ENCODE measurements around the gene UBXN11.

The UBXN11 gene

DNA sequence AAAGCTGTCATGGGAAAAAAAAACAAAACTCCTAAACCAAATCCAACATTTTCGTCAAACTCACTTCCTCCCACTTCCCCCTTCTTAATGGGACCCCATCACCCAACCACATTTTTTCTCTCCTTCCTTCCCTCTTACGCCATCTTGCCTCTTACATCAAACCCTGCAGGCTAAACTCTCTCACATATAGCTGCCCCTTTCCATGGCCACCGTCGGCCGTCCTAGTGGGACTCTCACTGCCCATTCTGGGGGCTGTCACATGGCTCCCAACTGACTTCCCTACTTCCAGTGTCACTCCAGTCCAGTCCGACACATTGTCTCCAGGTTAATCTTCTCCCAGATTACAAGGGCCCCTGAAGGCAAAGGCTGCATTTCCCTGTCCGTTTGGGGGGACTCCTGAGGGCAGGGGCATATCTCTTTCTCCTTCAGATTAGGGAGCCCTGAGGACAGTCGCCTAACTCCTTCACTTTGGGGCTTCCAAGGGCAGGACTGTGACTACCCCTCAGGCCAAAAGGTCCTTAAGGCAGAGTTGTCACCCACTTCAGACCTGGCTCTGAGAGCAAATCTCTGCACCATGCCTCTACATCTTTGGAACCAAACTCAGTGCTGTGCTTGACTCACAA is 658 bp downstream of the UBXN11 start:
- Histone ChIP-seq H3K4me2 (ENCODE audit: low read depth, low read length, poor library complexity, severe bottlenecking) (peak overlapping the region; percentile 98), H2AFZ (ENCODE audit: low read length) (peak overlapping the region; percentile 89), H3K9me3 (ENCODE audit: insufficient read depth, low read depth, low read length) (no peaks in the 10 kb centered on the region), H3K36me3 (ENCODE audit: insufficient read depth, low read length) (no peaks in the 10 kb centered on the region), H3K27me3 (ENCODE audit: insufficient read depth, low read length, poor library complexity, severe bottlenecking) (no peaks in the 10 kb centered on the region), H3K9me2 (replicated peaks; ENCODE audit: low read depth, low read length) (no peaks in the 10 kb centered on the region), H3F3A (ENCODE audit: low read depth) (no peaks in the 10 kb centered on the region), H3K9ac (ENCODE audit: low read depth, low read length, poor library complexity, severe bottlenecking) (peak overlapping the region; percentile 72), H3K79me2 (ENCODE audit: insufficient read depth, low read length) (peaks cover 5% of the 10 kb centered on the region; the same call in 1 of the 2 replicates), H4K20me1 (ENCODE audit: insufficient read depth, low read length, poor library complexity, severe bottlenecking) (no peaks in the 10 kb centered on the region), H3K4me1 (ENCODE audit: insufficient read depth, low read length, poor library complexity, severe bottlenecking) (peaks cover 19% of the 10 kb centered on the region), H3K4me3 (ENCODE audit: low read length, poor library complexity, severe bottlenecking) (peak overlapping the region; percentile 98)
- TF ChIP-seq, protein P1, sequence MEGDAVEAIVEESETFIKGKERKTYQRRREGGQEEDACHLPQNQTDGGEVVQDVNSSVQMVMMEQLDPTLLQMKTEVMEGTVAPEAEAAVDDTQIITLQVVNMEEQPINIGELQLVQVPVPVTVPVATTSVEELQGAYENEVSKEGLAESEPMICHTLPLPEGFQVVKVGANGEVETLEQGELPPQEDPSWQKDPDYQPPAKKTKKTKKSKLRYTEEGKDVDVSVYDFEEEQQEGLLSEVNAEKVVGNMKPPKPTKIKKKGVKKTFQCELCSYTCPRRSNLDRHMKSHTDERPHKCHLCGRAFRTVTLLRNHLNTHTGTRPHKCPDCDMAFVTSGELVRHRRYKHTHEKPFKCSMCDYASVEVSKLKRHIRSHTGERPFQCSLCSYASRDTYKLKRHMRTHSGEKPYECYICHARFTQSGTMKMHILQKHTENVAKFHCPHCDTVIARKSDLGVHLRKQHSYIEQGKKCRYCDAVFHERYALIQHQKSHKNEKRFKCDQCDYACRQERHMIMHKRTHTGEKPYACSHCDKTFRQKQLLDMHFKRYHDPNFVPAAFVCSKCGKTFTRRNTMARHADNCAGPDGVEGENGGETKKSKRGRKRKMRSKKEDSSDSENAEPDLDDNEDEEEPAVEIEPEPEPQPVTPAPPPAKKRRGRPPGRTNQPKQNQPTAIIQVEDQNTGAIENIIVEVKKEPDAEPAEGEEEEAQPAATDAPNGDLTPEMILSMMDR (conservative IDR thresholded peaks at IDR 0.05; ENCODE audit: low read length): no peak
- TF ChIP-seq EZH2phosphoT487 (IDR thresholded peaks at IDR 0.05; ENCODE audit: borderline replicate concordance): no peak

DNA sequence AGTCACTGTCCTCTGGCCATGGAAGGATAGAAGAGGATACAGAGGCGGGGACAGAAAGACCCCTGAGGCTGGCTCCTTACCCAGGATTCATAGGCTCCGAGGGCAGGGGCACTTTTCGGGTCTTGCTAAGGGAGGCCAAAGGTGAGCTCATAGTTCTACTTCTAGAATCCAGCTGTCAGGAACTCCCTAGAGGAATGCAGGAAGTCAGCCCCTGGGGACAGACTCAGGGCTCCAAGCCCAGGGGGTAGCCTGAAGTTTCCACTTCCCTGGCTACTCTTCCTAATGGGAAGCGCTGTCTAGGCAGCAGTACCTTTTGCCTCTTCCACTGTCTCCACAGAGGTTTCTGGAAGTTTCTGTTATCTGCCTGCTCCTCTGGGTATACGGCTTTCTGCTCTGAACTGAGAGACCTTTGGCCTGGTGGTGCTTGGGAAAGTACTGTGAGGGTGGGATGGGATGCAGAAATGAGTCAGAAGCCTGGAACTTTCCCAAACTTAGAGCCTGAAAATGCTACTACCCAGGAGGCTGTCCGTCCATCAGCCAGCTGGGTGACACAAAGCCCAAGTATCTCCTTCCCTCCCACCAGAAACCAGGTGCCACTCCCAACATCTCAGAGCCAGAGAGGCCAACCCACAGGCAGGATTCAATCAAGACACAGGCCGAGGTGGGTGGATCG is 3.6 kb downstream of the UBXN11 start:
- H3K4me1 ChIP-seq (ENCODE audit: insufficient read depth, low read length, poor library complexity, severe bottlenecking): peaks cover 33% of the 10 kb centered on the region
- no peak overlapping the region for H3K4me3 ChIP-seq (ENCODE audit: low read length, poor library complexity, severe bottlenecking)
- no peaks in the 10 kb centered on the region for H3K9me3 ChIP-seq (ENCODE audit: insufficient read depth, low read depth, low read length)
- no peaks in the 10 kb centered on the region for H3K27me3 ChIP-seq (ENCODE audit: insufficient read depth, low read length, poor library complexity, severe bottlenecking)
- H3K4me2 ChIP-seq (ENCODE audit: low read depth, low read length, poor library complexity, severe bottlenecking): no peak overlapping the region
- H3K79me2 ChIP-seq (ENCODE audit: insufficient read depth, low read length): peaks cover 5% of the 10 kb centered on the region; the same call in 1 of the 2 replicates
- H3F3A ChIP-seq (ENCODE audit: low read depth): no peaks in the 10 kb centered on the region
- H4K20me1 ChIP-seq (ENCODE audit: insufficient read depth, low read length, poor library complexity, severe bottlenecking): no peaks in the 10 kb centered on the region
- no peaks in the 10 kb centered on the region for H3K36me3 ChIP-seq (ENCODE audit: insufficient read depth, low read length)
- H3K9me2 ChIP-seq (replicated peaks; ENCODE audit: low read depth, low read length): no peaks in the 10 kb centered on the region
- TF ChIP-seq, protein P1 (conservative IDR thresholded peaks at IDR 0.05; ENCODE audit: low read length): no peak
- no peak for TF ChIP-seq EZH2phosphoT487 (IDR thresholded peaks at IDR 0.05; ENCODE audit: borderline replicate concordance)
- no peak overlapping the region for H2AFZ ChIP-seq (ENCODE audit: low read length)
- H3K9ac ChIP-seq (ENCODE audit: low read depth, low read length, poor library complexity, severe bottlenecking): no peak overlapping the region

DNA sequence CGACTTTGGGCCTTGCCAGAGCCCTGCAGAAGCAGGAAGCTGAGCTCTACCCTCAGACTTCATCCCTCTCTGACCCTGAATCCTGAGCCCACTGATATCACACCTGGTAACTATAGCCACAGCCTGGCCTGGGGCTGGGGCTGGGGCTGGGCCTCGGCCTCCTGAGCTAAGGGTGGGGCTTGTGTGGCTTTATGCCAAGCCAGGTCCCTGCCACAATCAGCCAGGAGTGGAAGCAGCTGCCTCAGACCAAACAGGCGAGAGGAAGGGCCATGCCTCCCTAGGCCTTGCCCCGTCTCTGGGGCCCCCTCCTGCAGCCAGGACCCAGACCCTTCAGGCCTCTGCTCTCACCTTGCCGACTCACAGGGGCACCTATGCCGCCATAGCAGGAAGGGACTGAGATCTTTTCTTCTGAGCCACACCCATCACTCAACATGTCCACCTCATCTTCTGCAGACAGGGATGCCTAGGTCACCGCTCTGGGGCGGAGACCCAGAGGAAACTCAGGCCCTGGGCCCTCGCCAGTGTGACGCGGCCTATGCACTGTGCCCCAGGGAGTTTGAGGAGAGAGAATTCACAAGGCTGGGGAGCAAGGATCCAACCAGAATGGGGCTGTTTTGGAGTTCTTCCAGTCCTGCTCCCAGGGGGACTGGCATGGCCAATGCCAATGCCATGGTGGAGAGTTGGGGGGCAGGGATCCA is 5.7 kb downstream of the UBXN11 start:
- Histone ChIP-seq H3K4me1 (ENCODE audit: insufficient read depth, low read length, poor library complexity, severe bottlenecking) (peaks cover 18% of the 10 kb centered on the region), H3K9me2 (replicated peaks; ENCODE audit: low read depth, low read length) (no peaks in the 10 kb centered on the region), H3K79me2 (ENCODE audit: insufficient read depth, low read length) (no peaks in the 10 kb centered on the region), H3F3A (ENCODE audit: low read depth) (no peaks in the 10 kb centered on the region), H3K36me3 (ENCODE audit: insufficient read depth, low read length) (no peaks in the 10 kb centered on the region), H3K4me3 (ENCODE audit: low read length, poor library complexity, severe bottlenecking) (no peak overlapping the region), H4K20me1 (ENCODE audit: insufficient read depth, low read length, poor library complexity, severe bottlenecking) (no peaks in the 10 kb centered on the region), H3K9ac (ENCODE audit: low read depth, low read length, poor library complexity, severe bottlenecking) (peak overlapping the region; percentile 47), H3K9me3 (ENCODE audit: insufficient read depth, low read depth, low read length) (no peaks in the 10 kb centered on the region), H2AFZ (ENCODE audit: low read length) (no peak overlapping the region), H3K27me3 (ENCODE audit: insufficient read depth, low read length, poor library complexity, severe bottlenecking) (no peaks in the 10 kb centered on the region), H3K4me2 (ENCODE audit: low read depth, low read length, poor library complexity, severe bottlenecking) (no peak overlapping the region)
- TF ChIP-seq, protein P1 (conservative IDR thresholded peaks at IDR 0.05; ENCODE audit: low read length): no peak
- TF ChIP-seq EZH2phosphoT487 (IDR thresholded peaks at IDR 0.05; ENCODE audit: borderline replicate concordance): no peak

All from Loucy (cell line).